HG03432 (cell line): ENCODE results near the gene FMO5.
"Not testable (repeated sequence)": the region's sequence is repeated elsewhere in the genome, so short reads cannot be mapped to it uniquely, and the experiment has no call there.

ENCODE experiments used
- ATAC-seq: cut with Tn5 transposase; IDR thresholded peaks from one replicate; pipeline ENCODE4 v1.9.1; 2021; ENCODE audit warnings: mild to moderate bottlenecking, moderate library complexity; ENCODE audit not compliant: unreplicated experiment

The FMO5 gene

GRCh38 chr1:147240131-147240721 lies 15.1 kb upstream of the FMO5 start:
- ATAC-seq, result not testable (repeated sequence)

- ATAC-seq, result no peak
These were observed 14.0 kb upstream of the FMO5 start for GRCh38 chr1:147238925-147239820.

- ATAC-seq, result no peak
These were observed 13.1 kb upstream of the FMO5 start for GRCh38 chr1:147238053-147238902.

- no peak for ATAC-seq
These were observed 12.0 kb upstream of the FMO5 start for GRCh38 chr1:147236959-147237791.

GRCh38 chr1:147236448-147236847 lies 11.3 kb upstream of the FMO5 start:
- ATAC-seq, result no peak

GRCh38 chr1:147235822-147236221 lies 10.7 kb upstream of the FMO5 start:
- no peak for ATAC-seq

GRCh38 chr1:147233903-147234302 lies 8.8 kb upstream of the FMO5 start:
- not testable (repeated sequence) for ATAC-seq

- ATAC-seq, result not testable (repeated sequence)
These were observed 5.9 kb upstream of the FMO5 start for GRCh38 chr1:147231032-147231431.

GRCh38 chr1:147223740-147224615 lies 1.2 kb downstream of the FMO5 start:
- ATAC-seq, result no peak

- no peak for ATAC-seq
These were observed 6.5 kb downstream of the FMO5 start for GRCh38 chr1:147218606-147219005.

GRCh38 chr1:147217141-147217540 lies 8.0 kb downstream of the FMO5 start:
- no peak for ATAC-seq

- no peak for ATAC-seq
These were observed 9.0 kb downstream of the FMO5 start for GRCh38 chr1:147216124-147216523.

GRCh38 chr1:147215540-147215916 lies 9.6 kb downstream of the FMO5 start:
- ATAC-seq, result no peak

- no peak for ATAC-seq
These were observed 10.1 kb downstream of the FMO5 start for GRCh38 chr1:147214842-147215539.

- ATAC-seq, result no peak
These were observed 10.8 kb downstream of the FMO5 start for GRCh38 chr1:147214325-147214724.

GRCh38 chr1:147213271-147213670 lies 11.9 kb downstream of the FMO5 start:
- ATAC-seq, result no peak

- no peak for ATAC-seq
These were observed 13.6 kb downstream of the FMO5 start for GRCh38 chr1:147211577-147211976.

- ATAC-seq, result no peak
These were observed 14.2 kb downstream of the FMO5 start for GRCh38 chr1:147210987-147211386.
